ENCODE data around the gene BACH2. TPM values are rescaled to one million over a fixed set of nuclear protein-coding genes. Genes with fewer than 3 reads are reported as not detected.
"Not testable (repeated sequence)": the region's sequence is repeated elsewhere in the genome, so short reads cannot be mapped to it uniquely, and the experiment has no call there.

The BACH2 gene
- total RNA-seq, 8 experiments from 2014 or later: 0.25 to 34.3 (median 19.4) TPM

- H3K27ac ChIP-seq: no peak overlapping the region
- H3K4me1 ChIP-seq (replicated peaks in 1 of 2): peaks cover 0 to 4% of the 10 kb centered on the region in 2 donors
- no peak for ATAC-seq (replicated peaks in 6 of 8)
- in situ Hi-C loops (cut with MboI; ENCODE audit: low pct_unique_long_range_greater_than_20kb in 2 of 9, low sequenced_read_pairs in 9 of 9, unreplicated experiment in 9 of 9): no loop called here
- H3K4me3 ChIP-seq: no peak overlapping the region
- 51 to 100% (median 84%) methylated on average over 1 to 6 of the region's 6 CpGs for whole genome bisulfite sequencing, 10 experiments
Observed at GRCh38 chr6:90209527-90209926, 87.1 kb downstream of the BACH2 start.

GRCh38 chr6:90208690-90209089 is 88.0 kb downstream of the BACH2 start:
- ATAC-seq (replicated peaks in 6 of 8); H3K4me1 ChIP-seq (replicated peaks in 1 of 2); H3K27ac ChIP-seq; H3K4me3 ChIP-seq; in situ Hi-C loops (cut with MboI; ENCODE audit: low pct_unique_long_range_greater_than_20kb in 2 of 9, low sequenced_read_pairs in 9 of 9, unreplicated experiment in 9 of 9): not testable (repeated sequence)
- WGBS, 10 experiments: 80% methylated on average over 1 of the region's 2 CpGs; no CpG with 5 or more reads in 9 of the 10 experiments

- Histone ChIP-seq H3K4me3 (no peak overlapping the region), H3K27ac (no peak overlapping the region), H3K4me1 (replicated peaks in 1 of 2) (peaks cover 0 to 14% of the 10 kb centered on the region in 2 donors)
- peak in 4 of 8 experiments; percentile 47 to 99 (median 93) for ATAC-seq (replicated peaks in 6 of 8)
- in situ Hi-C loops (cut with MboI; ENCODE audit: low pct_unique_long_range_greater_than_20kb in 2 of 9, low sequenced_read_pairs in 9 of 9, unreplicated experiment in 9 of 9): no loop called here
- WGBS, 10 experiments: 0 to 90% (median 80%) methylated on average over 2 to 7 of the region's 7 CpGs; no CpG with 5 or more reads in 1 of the 10 experiments
Observed at GRCh38 chr6:90204327-90205056, 92.2 kb downstream of the BACH2 start.

- no peak for ATAC-seq (replicated peaks in 6 of 8)
- in situ Hi-C loops (cut with MboI; ENCODE audit: low pct_unique_long_range_greater_than_20kb in 2 of 9, low sequenced_read_pairs in 9 of 9, unreplicated experiment in 9 of 9): no loop called here
- 43 to 100% (median 83%) methylated on average over 1 to 4 of the region's 5 CpGs; no CpG with 5 or more reads in 2 of the 10 experiments for WGBS, 10 experiments
- Histone ChIP-seq H3K4me3 (no peak overlapping the region), H3K4me1 (replicated peaks in 1 of 2) (peaks cover 0 to 14% of the 10 kb centered on the region in 2 donors), H3K27ac (no peak overlapping the region)
Observed at GRCh38 chr6:90203672-90204071, 93.0 kb downstream of the BACH2 start.

GRCh38 chr6:90202156-90202555 is 94.5 kb downstream of the BACH2 start:
- in situ Hi-C loops (cut with MboI; ENCODE audit: low pct_unique_long_range_greater_than_20kb in 2 of 9, low sequenced_read_pairs in 9 of 9, unreplicated experiment in 9 of 9): no loop called here
- ATAC-seq (replicated peaks in 6 of 8): peak in 2 of 8 experiments; percentile 30 to 32
- H3K4me1 ChIP-seq (replicated peaks in 1 of 2): peaks cover 0 to 17% of the 10 kb centered on the region in 2 donors
- 33 to 100% (median 94%) methylated on average over 1 to 2 of the region's 2 CpGs for WGBS, 10 experiments
- H3K4me3 ChIP-seq: no peak overlapping the region
- no peak overlapping the region for H3K27ac ChIP-seq

GRCh38 chr6:90199900-90200299 is 96.7 kb downstream of the BACH2 start:
- in situ Hi-C loops (cut with MboI; ENCODE audit: low pct_unique_long_range_greater_than_20kb in 2 of 9, low sequenced_read_pairs in 9 of 9, unreplicated experiment in 9 of 9): loop anchor here in 1 of 9 experiments (25.0 kb wide), 1 partner anchor 238 kb away; no protein-coding TSS in a partner anchor
- Histone ChIP-seq H3K4me1 (replicated peaks in 1 of 2) (peaks cover 10 to 40% of the 10 kb centered on the region in 2 donors), H3K4me3 (no peak overlapping the region), H3K27ac (no peak overlapping the region)
- no peak for ATAC-seq (replicated peaks in 6 of 8)
- WGBS, 10 experiments: 33 to 100% (median 91%) methylated on average over 1 to 4 of the region's 4 CpGs; no CpG with 5 or more reads in 3 of the 10 experiments

- no peak overlapping the region for H3K4me3 ChIP-seq
- WGBS, 10 experiments: 64 to 100% (median 94%) methylated on average over 2 to 6 of the region's 6 CpGs
- ATAC-seq (replicated peaks in 6 of 8): no peak
- H3K27ac ChIP-seq: no peak overlapping the region
- peaks cover 17 to 50% of the 10 kb centered on the region in 2 donors for H3K4me1 ChIP-seq (replicated peaks in 1 of 2)
- in situ Hi-C loops (cut with MboI; ENCODE audit: low pct_unique_long_range_greater_than_20kb in 2 of 9, low sequenced_read_pairs in 9 of 9, unreplicated experiment in 9 of 9): loop anchor here in 1 of 9 experiments (25.0 kb wide), 1 partner anchor 237 kb away; no protein-coding TSS in a partner anchor
Observed at GRCh38 chr6:90198758-90199425, 97.8 kb downstream of the BACH2 start.

GRCh38 chr6:90197854-90198496 is 98.7 kb downstream of the BACH2 start:
- peaks cover 17 to 59% of the 10 kb centered on the region in 2 donors for H3K4me1 ChIP-seq (replicated peaks in 1 of 2)
- peak in 6 of 8 experiments; percentile 30 to 78 (median 62) for ATAC-seq (replicated peaks in 6 of 8)
- no peak overlapping the region for H3K27ac ChIP-seq
- in situ Hi-C loops (cut with MboI; ENCODE audit: low pct_unique_long_range_greater_than_20kb in 2 of 9, low sequenced_read_pairs in 9 of 9, unreplicated experiment in 9 of 9): loop anchor here in 1 of 9 experiments (25.0 kb wide), 1 partner anchor 236 kb away; no protein-coding TSS in a partner anchor
- H3K4me3 ChIP-seq: no peak overlapping the region
- WGBS, 10 experiments: 7 to 100% (median 96%) methylated on average over 2 to 8 of the region's 8 CpGs; no CpG with 5 or more reads in 2 of the 10 experiments

- Histone ChIP-seq H3K27ac (peak overlapping the region; percentile 5 to 57), H3K4me1 (replicated peaks in 1 of 2) (peaks cover 17 to 50% of the 10 kb centered on the region in 2 donors), H3K4me3 (no peak overlapping the region)
- 43 to 92% (median 80%) methylated on average over 2 to 9 of the region's 9 CpGs; no CpG with 5 or more reads in 1 of the 10 experiments for WGBS, 10 experiments
- ATAC-seq (replicated peaks in 6 of 8): peak in 5 of 8 experiments; percentile 48 to 74 (median 61)
- in situ Hi-C loops (cut with MboI; ENCODE audit: low pct_unique_long_range_greater_than_20kb in 2 of 9, low sequenced_read_pairs in 9 of 9, unreplicated experiment in 9 of 9): loop anchor here in 1 of 9 experiments (25.0 kb wide), 1 partner anchor 233 kb away; no protein-coding TSS in a partner anchor
Observed at GRCh38 chr6:90195094-90195829, 101.4 kb downstream of the BACH2 start.

GRCh38 chr6:90194371-90194841 is 102.2 kb downstream of the BACH2 start:
- 0 to 95% (median 84%) methylated on average over 1 to 4 of the region's 4 CpGs; no CpG with 5 or more reads in 1 of the 10 experiments for whole genome bisulfite sequencing, 10 experiments
- ATAC-seq (replicated peaks in 6 of 8): peak in 7 of 8 experiments; percentile 50 to 72 (median 59)
- Histone ChIP-seq H3K4me3 (no peak overlapping the region), H3K4me1 (replicated peaks in 1 of 2) (peaks cover 17 to 50% of the 10 kb centered on the region in 2 donors), H3K27ac (peak overlapping the region; percentile 46 to 57)
- in situ Hi-C loops (cut with MboI; ENCODE audit: low pct_unique_long_range_greater_than_20kb in 2 of 9, low sequenced_read_pairs in 9 of 9, unreplicated experiment in 9 of 9): loop anchor here in 1 of 9 experiments (25.0 kb wide), 1 partner anchor 232 kb away; no protein-coding TSS in a partner anchor

GRCh38 chr6:90193359-90193758 is 103.3 kb downstream of the BACH2 start:
- Histone ChIP-seq H3K27ac (no peak overlapping the region), H3K4me3 (no peak overlapping the region), H3K4me1 (replicated peaks in 1 of 2) (peaks cover 17 to 50% of the 10 kb centered on the region in 2 donors)
- in situ Hi-C loops (cut with MboI; ENCODE audit: low pct_unique_long_range_greater_than_20kb in 2 of 9, low sequenced_read_pairs in 9 of 9, unreplicated experiment in 9 of 9): loop anchor here in 1 of 9 experiments (25.0 kb wide), 1 partner anchor 231 kb away; no protein-coding TSS in a partner anchor
- ATAC-seq (replicated peaks in 6 of 8): no peak
- 83 to 100% (median 96%) methylated on average over 1 to 3 of the region's 4 CpGs; no CpG with 5 or more reads in 3 of the 10 experiments for WGBS, 10 experiments

- no peak overlapping the region for H3K27ac ChIP-seq
Observed at GRCh38 chr6:90192857-90193256, 103.8 kb downstream of the BACH2 start.

More at GRCh38 chr6:90192857-90193256, 103.8 kb downstream of the BACH2 start:
- ATAC-seq (replicated peaks in 6 of 8): no peak
- Histone ChIP-seq H3K4me3 (no peak overlapping the region), H3K4me1 (replicated peaks in 1 of 2) (peaks cover 17 to 50% of the 10 kb centered on the region in 2 donors)
- in situ Hi-C loops (cut with MboI; ENCODE audit: low pct_unique_long_range_greater_than_20kb in 2 of 9, low sequenced_read_pairs in 9 of 9, unreplicated experiment in 9 of 9): loop anchor here in 1 of 9 experiments (25.0 kb wide), 1 partner anchor 231 kb away; no protein-coding TSS in a partner anchor
- 67 to 100% (median 87%) methylated on average over 1 to 2 of the region's 3 CpGs; no CpG with 5 or more reads in 6 of the 10 experiments for WGBS, 10 experiments

All from motor neuron (in vitro differentiated cells).